Measurements from ENCODE around the gene SAPCD1. TPM values are rescaled to one million over a fixed set of nuclear protein-coding genes. Genes with fewer than 3 reads are reported as not detected.

SAPCD1 gene
- total RNA-seq, 1 experiment from 2014 or later, result 18.2 TPM

GRCh38 chr6:31778193-31778592 is 15.7 kb downstream of the SAPCD1 start:
- intact Hi-C loops (cut with micrococcal nuclease), result no loop called here
- TF ChIP-seq ZBTB33 (IDR thresholded peaks at IDR 0.05; ENCODE audit: extremely low read depth, insufficient replicate concordance, low read length), result no peak
- no peak for TF ChIP-seq JUND (IDR thresholded peaks at IDR 0.05)
- no peak for TF ChIP-seq RAD21 (IDR thresholded peaks at IDR 0.05; ENCODE audit: low read depth)
- POLR2A ChIA-PET, result interaction anchor here (1.0 to 2.0 kb wide), 4 partner anchors 8 to 49 kb away, joined by 3 to 16 read pairs (median 4); partner anchors contain the start of genes HSPA1B and LSM2

GRCh38 chr6:31778999-31779885 is 16.8 kb downstream of the SAPCD1 start:
- no peaks in the 10 kb centered on the region for H3K27me3 ChIP-seq (ENCODE audit: insufficient read depth, low read length)
- peaks cover 15 to 43% of the 10 kb centered on the region in 2 experiments for H3K36me3 ChIP-seq (ENCODE audit: control insufficient read depth in 1 of 2, insufficient read depth in 2 of 2, low read length in 2 of 2)
- intact Hi-C loops (cut with micrococcal nuclease), result no loop called here
- ChIA-PET POLR2A (interaction anchor here (1.2 kb wide), 1 partner anchor 28 kb away, joined by 3 read pairs; the partner anchor contains the start of gene LSM2), CTCF (no interaction called here), RAD21 (ENCODE audit: low non-redundant PET in 1 of 2, low total read pairs in 2 of 2, uncharacterized antibody in 2 of 2, unreplicated experiment in 2 of 2) (no interaction called here)
- ATAC-seq (no peak), DNase-seq (ENCODE audit: low read depth, low spot score) (no peak)
- peaks cover 34 to 43% of the 10 kb centered on the region in 2 experiments for H3K4me1 ChIP-seq (ENCODE audit: control insufficient read depth in 1 of 2, insufficient read depth in 2 of 2, low read length in 2 of 2)
- no peak overlapping the region for H3K4me3 ChIP-seq (replicated peaks in 1 of 2; ENCODE audit: low read depth in 1 of 2, low read length in 2 of 2)
- no TSS peak for BruUV-seq (replicated peaks)
- no peak overlapping the region for H3K4me2 ChIP-seq (ENCODE audit: low read length)
- TF ChIP-seq EZH2 (IDR thresholded peaks at IDR 0.05) (no peak), SIN3A (IDR thresholded peaks at IDR 0.05; ENCODE audit: low read depth) (no peak), ZFX (IDR thresholded peaks at IDR 0.05) (no peak), SRF (IDR thresholded peaks at IDR 0.05; ENCODE audit: low read depth) (no peak), YY1 (IDR thresholded peaks at IDR 0.05; ENCODE audit: extremely low read depth, insufficient replicate concordance, low read depth, low read length) (no peak), SP1 (IDR thresholded peaks at IDR 0.05; ENCODE audit: low read depth) (no peak), ATF3 (IDR thresholded peaks at IDR 0.05) (no peak), MAX (IDR thresholded peaks at IDR 0.05) (no peak)
- no peaks in the 10 kb centered on the region for H4K20me1 ChIP-seq (ENCODE audit: insufficient read depth)
- no peaks in the 10 kb centered on the region; the same call in 1 of the 2 replicates for H3K79me2 ChIP-seq (ENCODE audit: insufficient read depth, low read length)
- no peak overlapping the region for H2AFZ ChIP-seq (ENCODE audit: low read depth, low read length, poor library complexity, severe bottlenecking)
- peak overlapping the region; percentile 32; the same call in 1 of the 2 replicates for H3K27ac ChIP-seq (ENCODE audit: low read depth, low read length)
- no peak overlapping the region for H3K9ac ChIP-seq (ENCODE audit: low read length)
- no peaks in the 10 kb centered on the region for H3K9me2 ChIP-seq (ENCODE audit: insufficient read depth)
- no peaks in the 10 kb centered on the region for H3K9me3 ChIP-seq (ENCODE audit: control insufficient read depth in 1 of 2, insufficient read depth in 1 of 2, low read depth in 1 of 2, low read length in 2 of 2)

More at GRCh38 chr6:31778193-31778592, 15.7 kb downstream of the SAPCD1 start:
- Histone ChIP-seq H3K9me2 (ENCODE audit: insufficient read depth) (no peaks in the 10 kb centered on the region), H3K36me3 (ENCODE audit: control insufficient read depth in 1 of 2, insufficient read depth in 2 of 2, low read length in 2 of 2) (peaks cover 12 to 38% of the 10 kb centered on the region in 2 experiments), H3K9me3 (ENCODE audit: control insufficient read depth in 1 of 2, insufficient read depth in 1 of 2, low read depth in 1 of 2, low read length in 2 of 2) (no peaks in the 10 kb centered on the region), H3K27ac (ENCODE audit: low read depth, low read length) (peak overlapping the region; percentile 79), H3K27me3 (ENCODE audit: insufficient read depth, low read length) (no peaks in the 10 kb centered on the region), H2AFZ (ENCODE audit: low read depth, low read length, poor library complexity, severe bottlenecking) (no peak overlapping the region), H3K9ac (ENCODE audit: low read length) (no peak overlapping the region), H3K4me2 (ENCODE audit: low read length) (peak overlapping the region; percentile 79; the same call in 1 of the 2 replicates), H3K79me2 (ENCODE audit: insufficient read depth, low read length) (no peaks in the 10 kb centered on the region), H3K4me1 (ENCODE audit: control insufficient read depth in 1 of 2, insufficient read depth in 2 of 2, low read length in 2 of 2) (peaks cover 34 to 47% of the 10 kb centered on the region in 2 experiments), H4K20me1 (ENCODE audit: insufficient read depth) (no peaks in the 10 kb centered on the region), H3K4me3 (replicated peaks in 1 of 2; ENCODE audit: low read depth in 1 of 2, low read length in 2 of 2) (no peak overlapping the region)
- DNase-seq (ENCODE audit: low read depth, low spot score) (no peak), ATAC-seq (no peak)
- ChIA-PET CTCF (no interaction called here), RAD21 (ENCODE audit: low non-redundant PET in 1 of 2, low total read pairs in 2 of 2, uncharacterized antibody in 2 of 2, unreplicated experiment in 2 of 2) (no interaction called here)
- no TSS peak for BruUV-seq (replicated peaks)

Data from HCT116 (cell line).